HG02798 (cell line): ENCODE results near the gene TUBGCP5.
"Not testable (repeated sequence)": the region's sequence is repeated elsewhere in the genome, so short reads cannot be mapped to it uniquely, and the experiment has no call there.

ENCODE experiments used
- ATAC-seq: cut with Tn5 transposase; IDR thresholded peaks from one replicate; pipeline ENCODE4 v1.9.1; 2021; ENCODE audit warnings: mild to moderate bottlenecking; ENCODE audit not compliant: unreplicated experiment, poor library complexity

Gene TUBGCP5

DNA sequence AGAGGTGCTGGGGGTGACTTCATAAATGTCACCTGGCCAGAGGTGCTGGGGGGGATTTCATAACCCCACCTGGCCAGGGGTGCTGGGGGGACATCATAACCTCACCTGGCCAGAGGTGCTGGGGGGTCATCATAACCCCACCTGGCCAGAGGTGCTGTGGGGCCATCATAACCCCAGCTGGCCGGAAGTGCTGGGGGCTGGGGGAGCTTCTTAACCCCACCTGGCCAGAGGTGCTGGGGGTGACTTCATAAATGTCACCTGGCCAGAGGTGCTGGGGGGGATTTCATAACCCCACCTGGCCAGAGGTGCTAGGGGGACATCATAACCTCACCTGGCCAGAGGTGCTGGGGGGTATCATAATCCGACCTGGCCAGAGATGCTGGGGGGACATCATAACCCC, 4.6 kb upstream of the TUBGCP5 start:
- ATAC-seq: not testable (repeated sequence)

DNA sequence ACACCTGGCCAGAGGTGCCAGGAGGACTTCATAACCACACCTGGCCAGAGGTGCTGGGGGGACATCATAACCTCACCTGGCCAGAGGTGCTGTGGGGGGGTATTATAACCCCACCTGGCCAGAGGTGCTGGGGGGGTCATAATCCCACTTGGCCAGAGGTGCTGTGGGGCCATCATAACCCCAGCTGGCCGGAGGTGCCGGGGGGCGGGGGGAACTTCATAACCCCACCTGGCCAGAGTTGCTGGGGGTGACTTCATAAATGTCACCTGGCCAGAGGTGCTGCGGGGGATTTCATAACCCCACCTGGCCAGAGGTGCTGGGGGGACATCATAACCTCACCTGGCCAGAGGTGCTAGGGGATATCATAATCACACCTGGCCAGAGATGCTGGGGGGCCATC, 4.2 kb upstream of the TUBGCP5 start:
- ATAC-seq: not testable (repeated sequence)

DNA sequence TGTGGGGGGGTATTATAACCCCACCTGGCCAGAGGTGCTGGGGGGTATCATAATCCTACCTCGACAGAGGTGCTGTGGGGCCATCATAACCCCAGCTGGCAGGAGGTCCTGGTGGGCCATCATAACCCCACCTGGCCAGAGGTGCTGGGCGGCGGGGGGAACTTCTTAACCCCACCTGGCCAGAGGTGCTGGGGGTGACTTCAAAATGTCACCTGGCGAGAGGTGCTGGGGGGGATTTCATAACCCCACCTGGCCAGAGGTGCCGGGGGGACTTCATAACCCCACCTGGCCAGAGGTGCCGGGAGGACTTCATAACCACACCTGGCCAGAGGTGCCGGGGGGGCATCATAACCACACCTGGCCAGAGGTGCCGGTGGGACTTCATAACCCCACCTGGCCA, 2.4 kb upstream of the TUBGCP5 start:
- not testable (repeated sequence) for ATAC-seq

DNA sequence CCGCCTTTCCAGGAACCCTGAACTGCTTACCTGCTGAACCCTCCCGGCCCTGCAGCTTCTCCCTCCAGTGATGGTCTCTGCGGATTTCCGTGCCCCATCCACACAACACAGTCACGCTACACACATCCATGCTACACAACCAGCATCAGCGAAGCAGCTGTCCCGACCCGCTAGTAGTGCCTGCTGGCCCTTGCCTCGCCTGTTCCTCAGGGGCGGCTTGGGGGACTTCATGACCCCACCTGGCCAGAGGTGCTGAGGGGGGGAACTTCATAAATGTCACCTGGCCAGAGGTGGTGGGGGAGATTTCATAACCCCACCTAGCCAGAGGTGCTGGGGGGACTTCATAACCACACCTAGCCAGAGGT, 530 bp upstream of the TUBGCP5 start:
- ATAC-seq: peak; percentile 17

DNA sequence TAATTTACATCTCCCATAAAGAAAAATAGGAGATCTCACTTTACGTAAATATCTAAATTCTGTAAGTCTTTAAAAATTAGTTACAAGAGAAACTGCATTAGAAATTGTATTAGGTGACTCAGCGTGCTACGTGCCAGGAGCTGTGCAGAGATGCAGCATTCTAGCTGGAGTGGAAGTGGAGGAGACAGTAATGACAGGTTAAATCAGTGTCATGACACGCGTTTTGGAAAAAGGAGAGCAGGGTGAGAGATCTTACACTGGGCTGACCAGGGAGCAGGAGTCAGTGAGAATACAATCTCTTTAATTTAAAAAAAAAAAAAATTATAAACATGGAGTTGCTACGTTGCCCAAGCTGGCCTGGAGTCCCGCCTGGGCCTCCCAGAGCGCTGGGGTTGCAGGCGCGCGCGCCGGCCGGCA, 635 bp downstream of the TUBGCP5 start:
- peak; percentile 14 for ATAC-seq

DNA sequence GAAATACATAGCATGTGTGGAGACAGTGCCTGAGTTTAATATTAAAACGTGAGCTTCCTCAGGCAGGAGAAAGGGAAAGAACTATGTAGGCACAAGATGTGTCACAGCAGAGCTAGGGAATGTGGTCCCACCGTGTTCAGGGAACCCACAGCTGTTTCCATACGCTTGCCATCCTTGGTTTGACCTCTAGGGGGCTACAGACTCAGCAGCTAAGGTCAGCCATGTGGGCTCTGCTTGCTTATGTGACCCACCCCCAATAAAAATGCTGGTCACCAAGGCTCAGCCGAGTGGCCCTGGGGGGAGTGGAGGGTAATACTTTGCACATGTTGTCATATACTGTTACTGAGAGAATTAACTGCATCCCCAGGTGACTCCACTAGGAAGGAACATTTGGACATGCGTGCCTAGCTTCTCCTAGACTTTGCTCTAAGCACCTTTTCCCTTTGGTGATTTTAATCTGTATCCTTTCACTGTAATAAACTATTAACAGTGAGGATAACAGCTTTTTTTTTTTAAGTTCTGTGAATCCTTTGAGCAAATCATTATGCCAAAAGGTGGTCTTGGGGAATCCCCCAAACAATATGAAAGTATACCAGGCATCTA, 3.3 kb downstream of the TUBGCP5 start:
- ATAC-seq: peak; percentile 22

DNA sequence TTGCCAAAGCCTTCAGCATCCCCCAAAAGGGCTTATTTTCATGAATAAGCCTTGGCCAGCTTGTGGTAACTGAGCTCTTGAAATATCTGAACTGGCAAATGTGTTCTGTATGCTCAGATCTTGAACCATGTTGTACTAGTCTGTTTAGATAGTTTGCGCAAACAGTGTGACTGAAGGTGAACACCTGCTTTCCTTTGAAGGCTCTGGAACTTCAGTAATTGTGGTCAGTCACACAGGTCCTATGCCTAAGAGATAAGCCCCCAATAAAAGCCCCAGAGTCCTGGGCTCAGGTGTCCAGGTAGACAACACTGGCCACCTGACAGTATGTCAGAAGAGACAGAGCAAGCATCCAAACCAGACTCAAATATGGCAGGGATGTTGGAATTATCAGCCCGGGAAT, 5.4 kb downstream of the TUBGCP5 start:
- ATAC-seq: no peak

DNA sequence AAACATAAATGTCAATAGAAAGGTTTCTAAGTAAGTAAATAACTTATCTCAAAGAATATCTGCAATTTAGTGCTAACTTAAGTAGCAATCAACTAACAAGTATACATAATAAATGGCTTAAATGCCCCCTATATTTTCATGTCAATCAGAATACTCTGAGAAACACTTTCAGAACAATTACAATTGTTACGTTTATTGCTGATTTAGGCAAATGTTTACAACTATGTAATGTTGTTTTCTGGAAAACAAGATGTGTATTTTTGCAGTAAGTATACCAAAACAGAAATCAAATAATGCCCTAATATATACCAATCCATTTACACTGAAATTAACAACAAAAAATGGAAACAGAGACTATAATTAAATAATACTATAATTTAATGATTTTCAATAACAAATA, 13.2 kb downstream of the TUBGCP5 start:
- ATAC-seq: no peak

DNA sequence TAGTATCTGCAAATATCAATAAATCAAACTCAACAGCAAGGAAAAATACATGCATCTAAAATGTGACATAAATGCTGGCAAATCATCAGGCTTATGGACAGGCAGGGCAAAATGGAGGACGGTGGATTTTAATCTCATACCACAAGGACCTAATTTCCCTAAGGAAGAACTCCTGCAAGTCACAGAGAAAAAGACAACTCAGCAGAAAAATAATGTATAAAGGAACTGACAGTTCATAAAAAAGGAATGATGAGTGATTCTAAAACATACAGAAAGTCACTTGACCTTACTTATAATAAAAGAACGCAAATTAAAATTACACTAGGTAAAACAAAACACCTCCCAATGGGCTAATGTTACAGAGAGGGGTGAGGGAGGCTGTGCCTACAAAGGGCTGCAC, 17.2 kb downstream of the TUBGCP5 start:
- no peak for ATAC-seq

DNA sequence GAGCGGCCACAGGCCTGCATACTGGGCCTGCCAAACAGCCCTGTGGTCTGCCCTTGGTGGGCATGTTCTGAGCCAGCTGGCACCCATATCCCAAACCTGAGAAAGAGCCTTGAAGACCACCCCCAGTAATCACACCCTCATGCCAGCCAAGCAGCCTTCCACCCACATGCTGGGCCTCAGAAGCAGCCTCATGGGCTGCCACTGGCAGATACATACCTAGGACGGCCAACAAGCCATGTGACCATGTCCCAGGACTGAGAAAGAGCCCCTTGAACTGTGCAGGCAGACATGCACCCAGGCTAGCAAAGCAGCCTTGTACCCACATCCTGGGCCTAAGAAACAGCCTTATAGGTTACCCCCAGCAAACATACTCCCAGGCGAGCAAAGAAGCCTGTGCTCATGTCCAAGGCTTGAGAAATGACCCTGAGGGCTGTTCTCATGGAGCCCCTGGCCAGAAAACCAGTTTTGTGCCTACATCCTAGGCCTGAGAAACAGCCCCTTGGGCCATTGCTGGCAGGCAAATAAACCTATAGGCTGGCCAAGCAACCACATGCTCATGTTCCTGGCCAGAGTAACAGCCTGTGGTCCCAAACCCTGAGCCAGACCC, 24.9 kb downstream of the TUBGCP5 start:
- ATAC-seq: no peak

DNA sequence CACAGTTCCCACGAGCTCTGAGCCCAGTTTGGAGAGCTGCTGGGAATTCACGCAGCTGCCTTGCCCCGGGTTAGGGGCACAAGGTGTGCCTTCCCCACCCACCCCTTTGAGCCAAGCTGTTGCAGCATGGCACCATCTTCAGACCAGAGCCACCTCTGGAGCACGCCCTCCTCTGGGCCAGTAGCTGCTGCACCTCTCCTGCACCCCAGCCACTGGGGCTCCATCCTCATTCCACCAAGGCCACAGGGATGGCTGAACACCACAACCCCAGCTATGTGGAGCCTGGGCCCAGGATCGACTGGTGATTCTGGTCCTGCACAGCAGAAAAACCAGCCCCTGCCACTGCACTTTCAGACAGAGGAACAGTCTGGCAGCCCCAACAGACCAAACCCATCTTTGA, 25.7 kb downstream of the TUBGCP5 start:
- no peak for ATAC-seq

DNA sequence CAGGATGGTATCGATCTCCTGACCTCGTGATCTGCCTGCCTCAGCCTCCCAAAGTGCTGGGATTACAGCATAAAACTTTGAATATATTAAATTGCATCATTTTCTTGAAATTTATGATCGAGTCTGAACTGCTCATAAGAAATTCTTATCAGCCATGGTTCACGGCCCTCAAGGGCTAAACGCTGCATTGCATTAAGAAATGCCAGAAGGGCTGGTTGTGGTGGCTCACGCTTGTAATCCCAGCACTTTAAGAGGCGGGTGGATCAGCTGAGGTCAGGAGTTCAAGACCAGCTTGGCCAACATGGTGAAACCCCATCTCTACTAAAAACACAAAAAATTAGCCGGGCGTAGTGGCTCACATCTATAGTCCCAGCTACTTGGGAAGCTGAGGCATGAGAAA, 26.8 kb downstream of the TUBGCP5 start:
- ATAC-seq: not testable (repeated sequence)

DNA sequence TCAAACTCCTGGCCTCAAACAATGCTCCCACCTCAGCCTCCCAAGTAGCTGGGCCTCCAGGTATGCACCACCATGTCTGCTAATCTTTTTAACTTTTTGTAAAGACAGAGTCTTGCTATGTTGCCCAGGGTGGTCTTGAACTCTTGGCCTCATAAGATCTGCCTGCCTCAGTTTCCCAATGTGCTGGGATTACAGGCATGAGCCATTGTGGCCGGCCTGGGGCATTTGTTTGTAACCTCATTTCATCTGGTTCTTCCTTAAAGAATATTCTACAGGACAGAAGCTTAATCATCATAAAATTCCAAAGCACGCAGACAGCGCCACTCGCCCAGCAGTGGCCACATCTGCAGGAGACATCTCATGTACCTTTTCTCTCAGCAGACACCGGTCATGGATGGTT, 35.6 kb downstream of the TUBGCP5 start:
- ATAC-seq: no peak

DNA sequence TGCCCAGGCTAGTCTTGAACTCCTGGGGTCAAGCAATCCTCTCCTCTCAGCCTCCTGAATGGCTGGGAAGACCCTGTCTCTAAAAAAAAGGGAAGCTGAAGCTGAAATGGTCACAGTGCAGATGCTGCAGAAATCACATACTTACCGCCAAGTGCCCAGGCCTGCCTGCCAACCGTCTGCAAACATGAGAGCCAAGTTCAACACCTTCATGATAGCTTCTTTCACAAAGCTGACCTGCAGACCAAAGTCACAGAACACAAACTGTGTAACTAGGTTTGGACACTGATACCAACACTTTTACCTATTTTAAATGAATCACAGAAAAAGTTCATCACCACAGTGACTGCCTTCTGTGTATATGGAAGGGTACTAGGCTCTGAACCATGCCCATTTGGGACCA, 36.4 kb downstream of the TUBGCP5 start:
- ATAC-seq: no peak

DNA sequence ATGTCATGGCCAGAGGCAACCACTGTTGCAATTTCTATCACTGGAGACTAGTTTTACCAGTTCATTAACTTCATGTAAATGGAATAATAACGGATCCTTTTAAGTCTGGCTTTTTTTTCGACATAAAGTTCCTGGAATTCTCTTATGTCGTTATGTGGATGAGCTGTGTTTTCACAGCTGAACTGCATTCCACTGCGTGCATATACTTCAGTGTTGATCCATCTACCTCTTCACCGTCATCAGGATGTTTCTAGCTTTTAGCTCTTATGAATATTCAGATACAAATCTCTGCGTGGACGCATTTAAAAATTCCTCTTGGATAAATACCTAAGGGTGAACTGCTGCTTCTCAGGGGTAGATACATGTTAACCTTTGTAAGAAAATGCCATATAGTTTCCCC, 43.6 kb downstream of the TUBGCP5 start:
- ATAC-seq: no peak

DNA sequence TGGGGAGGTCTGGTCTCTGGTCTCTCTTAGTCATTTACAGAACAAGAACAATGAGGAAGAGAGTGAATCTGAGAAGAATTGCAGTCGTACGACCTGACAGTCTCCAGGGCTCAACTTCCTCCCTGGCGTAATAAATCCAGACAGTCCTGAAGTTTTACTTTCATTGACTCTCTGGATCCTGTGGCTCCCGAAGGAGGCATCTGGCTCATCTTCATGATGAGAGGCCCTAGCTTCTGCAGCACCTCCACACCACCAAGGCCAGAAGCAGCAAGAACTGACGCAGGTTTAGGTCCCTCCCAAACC, 47.4 kb downstream of the TUBGCP5 start:
- no peak for ATAC-seq

DNA sequence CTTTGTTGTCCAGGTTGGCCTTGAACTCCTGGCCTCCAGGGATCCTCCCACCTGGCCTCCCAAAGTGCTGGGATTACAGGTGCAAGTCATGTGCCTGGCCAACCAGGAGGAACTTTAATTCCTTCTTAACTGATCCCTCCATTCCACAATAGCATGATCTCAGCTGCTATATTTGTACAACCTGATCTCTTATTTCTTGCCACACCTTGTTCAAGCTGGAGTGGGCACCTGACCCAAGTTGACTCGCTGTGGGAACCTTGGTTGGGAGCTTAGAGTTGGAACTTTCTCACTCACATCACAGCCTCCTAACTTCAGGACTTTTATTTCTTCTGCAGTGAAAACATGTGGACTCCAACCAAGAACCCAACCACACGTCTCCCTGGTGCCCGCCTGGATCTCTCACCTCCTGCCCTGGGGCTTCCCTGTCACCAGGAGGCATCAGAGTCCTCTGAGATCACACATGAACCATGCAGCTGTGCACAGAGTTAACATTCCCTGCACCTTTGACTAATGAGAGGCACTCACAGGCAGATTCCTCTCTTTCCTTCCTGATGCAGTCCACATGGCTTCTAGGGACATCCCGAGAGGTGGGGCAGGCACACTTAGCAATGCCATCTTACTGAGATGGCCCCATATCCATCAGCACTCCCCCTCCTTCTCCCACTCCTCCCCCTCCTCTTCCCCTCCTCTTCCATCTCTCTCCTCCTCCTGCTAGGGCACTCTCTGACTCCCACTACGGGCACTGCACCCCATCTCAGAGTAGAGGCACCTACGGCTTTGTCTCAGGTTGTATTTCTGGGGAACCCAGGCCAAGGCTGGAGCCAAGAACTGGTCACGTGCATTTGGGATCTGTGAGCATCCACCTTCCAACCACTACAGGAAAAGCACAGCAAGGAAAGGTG, 49.5 kb downstream of the TUBGCP5 start:
- no peak for ATAC-seq

DNA sequence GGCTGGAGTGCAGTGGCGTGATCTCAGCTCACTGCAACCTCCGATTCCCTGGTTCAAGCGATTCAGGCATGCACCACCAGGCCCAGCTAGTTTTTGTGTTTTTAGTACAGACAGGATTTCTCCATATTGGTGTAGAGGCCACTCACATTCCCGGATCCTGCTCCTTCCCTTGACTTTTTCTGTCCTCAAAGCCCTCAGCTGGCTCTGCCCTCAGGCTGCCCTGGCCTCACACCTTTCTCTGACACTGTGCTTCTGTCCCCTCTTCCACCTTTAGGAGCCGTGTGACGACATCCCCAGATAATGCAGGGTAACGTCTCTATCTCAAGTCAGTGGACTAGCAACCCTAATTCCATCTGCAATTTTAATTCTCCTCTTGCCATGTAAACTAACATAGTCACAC, 50.6 kb downstream of the TUBGCP5 start:
- no peak for ATAC-seq

DNA sequence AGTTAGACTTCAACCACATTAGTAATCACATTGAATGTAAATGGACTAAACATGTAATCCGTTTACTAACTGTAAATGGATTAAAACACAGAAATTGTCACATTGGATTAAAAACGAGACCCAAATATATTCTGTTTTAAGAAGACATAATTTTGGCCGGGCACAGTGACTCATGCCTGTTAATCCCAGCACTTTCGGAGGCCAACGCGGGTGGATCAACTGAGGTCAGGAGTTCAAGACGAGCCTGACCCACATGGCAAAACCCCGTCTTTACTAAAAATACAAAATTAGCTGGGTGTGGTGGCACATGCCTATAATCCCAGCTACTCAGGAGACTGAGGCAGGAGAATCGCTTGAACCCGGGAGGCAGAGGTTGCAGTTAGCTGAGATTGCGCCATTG, 57.4 kb downstream of the TUBGCP5 start:
- not testable (repeated sequence) for ATAC-seq

DNA sequence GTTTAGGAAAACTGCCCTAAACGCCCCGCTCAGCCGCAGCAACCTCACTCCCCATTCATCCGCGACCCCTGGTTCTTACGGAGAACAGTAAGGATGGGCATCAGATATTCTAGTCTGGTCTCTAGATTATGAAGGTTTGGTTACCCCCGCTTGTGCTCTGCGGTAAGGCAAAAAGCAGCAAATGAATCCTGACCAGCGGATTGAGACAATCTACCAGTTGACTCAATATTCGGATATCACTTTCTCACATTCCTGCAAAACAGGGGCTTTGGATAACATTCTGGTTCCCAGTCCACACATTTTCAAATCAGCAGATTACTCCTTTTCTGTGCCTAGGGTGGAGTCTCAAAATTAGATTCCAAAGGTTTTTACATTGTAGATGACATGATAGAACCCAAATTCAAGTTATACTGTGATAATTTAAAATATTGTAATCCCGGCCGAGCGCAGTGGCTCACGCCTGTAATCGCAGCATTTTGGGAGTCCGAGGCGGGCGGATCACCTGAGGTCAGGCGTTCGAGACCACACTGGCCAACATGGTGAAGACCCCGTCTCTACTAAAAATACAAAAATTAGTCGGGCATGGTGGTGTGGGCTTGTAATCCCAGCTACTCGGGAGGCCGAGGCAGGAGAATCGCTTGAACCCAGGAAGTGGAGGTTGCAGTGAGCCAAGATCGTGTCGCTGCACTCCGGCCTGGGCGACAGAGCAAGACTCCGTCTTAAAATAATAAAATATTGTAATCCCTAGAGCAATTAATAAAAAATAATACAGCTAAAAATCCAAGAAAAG, 58.1 kb downstream of the TUBGCP5 start:
- no peak for ATAC-seq
